ENCODE results near the gene LRRC3C.

The LRRC3C gene

GRCh38 chr17:39971076-39971603, 43.6 kb downstream of the LRRC3C start:
- Histone ChIP-seq H3K9ac (ENCODE audit: low read length) (no peak overlapping the region), H3K27ac (ENCODE audit: low read depth, low read length) (no peak overlapping the region), H3K9me3 (ENCODE audit: insufficient read depth, low read length) (no peaks in the 10 kb centered on the region), H2AFZ (ENCODE audit: low read depth, low read length, severe bottlenecking) (no peak overlapping the region), H3K79me2 (ENCODE audit: insufficient read depth, low read length) (no peaks in the 10 kb centered on the region), H3K4me3 (ENCODE audit: insufficient read depth, low read length, poor library complexity, severe bottlenecking) (no peak overlapping the region), H3F3A (ENCODE audit: insufficient read depth) (no peaks in the 10 kb centered on the region), H3K4me2 (ENCODE audit: low read depth, low read length, poor library complexity, severe bottlenecking) (no peak overlapping the region), H3K9me2 (replicated peaks; ENCODE audit: insufficient read depth, low read length) (no peaks in the 10 kb centered on the region), H3K36me3 (ENCODE audit: low read length) (no peaks in the 10 kb centered on the region), H3K27me3 (ENCODE audit: low read length) (no peaks in the 10 kb centered on the region), H4K20me1 (ENCODE audit: low read depth, low read length) (no peaks in the 10 kb centered on the region)
- no peak for TF ChIP-seq EZH2phosphoT487 (conservative IDR thresholded peaks at IDR 0.05; ENCODE audit: low read length)
- TF ChIP-seq CTCF (IDR thresholded peaks at IDR 0.05; ENCODE audit: insufficient read depth, low read length, poor library complexity, severe bottlenecking) = no peak

GRCh38 chr17:39972271-39972670, 44.7 kb downstream of the LRRC3C start:
- no peaks in the 10 kb centered on the region for H3K9me2 ChIP-seq (replicated peaks; ENCODE audit: insufficient read depth, low read length)

GRCh38 chr17:39973496-39973895, 46.0 kb downstream of the LRRC3C start:
- H3K9me3 ChIP-seq (ENCODE audit: insufficient read depth, low read length) = no peaks in the 10 kb centered on the region

More at GRCh38 chr17:39972271-39972670, 44.7 kb downstream of the LRRC3C start:
- Histone ChIP-seq H4K20me1 (ENCODE audit: low read depth, low read length) (no peaks in the 10 kb centered on the region), H3K4me2 (ENCODE audit: low read depth, low read length, poor library complexity, severe bottlenecking) (no peak overlapping the region), H3K9ac (ENCODE audit: low read length) (no peak overlapping the region), H3K9me3 (ENCODE audit: insufficient read depth, low read length) (no peaks in the 10 kb centered on the region), H3K79me2 (ENCODE audit: insufficient read depth, low read length) (no peaks in the 10 kb centered on the region), H2AFZ (ENCODE audit: low read depth, low read length, severe bottlenecking) (no peak overlapping the region), H3K4me3 (ENCODE audit: insufficient read depth, low read length, poor library complexity, severe bottlenecking) (no peak overlapping the region), H3K36me3 (ENCODE audit: low read length) (no peaks in the 10 kb centered on the region), H3F3A (ENCODE audit: insufficient read depth) (no peaks in the 10 kb centered on the region), H3K27me3 (ENCODE audit: low read length) (no peaks in the 10 kb centered on the region), H3K27ac (ENCODE audit: low read depth, low read length) (no peak overlapping the region)
- no peak for TF ChIP-seq CTCF (IDR thresholded peaks at IDR 0.05; ENCODE audit: insufficient read depth, low read length, poor library complexity, severe bottlenecking)
- no peak for TF ChIP-seq EZH2phosphoT487 (conservative IDR thresholded peaks at IDR 0.05; ENCODE audit: low read length)

More at GRCh38 chr17:39973496-39973895, 46.0 kb downstream of the LRRC3C start:
- H3K79me2 ChIP-seq (ENCODE audit: insufficient read depth, low read length) = no peaks in the 10 kb centered on the region
- H4K20me1 ChIP-seq (ENCODE audit: low read depth, low read length) = no peaks in the 10 kb centered on the region
- H3K4me2 ChIP-seq (ENCODE audit: low read depth, low read length, poor library complexity, severe bottlenecking) = no peak overlapping the region
- no peaks in the 10 kb centered on the region for H3F3A ChIP-seq (ENCODE audit: insufficient read depth)
- TF ChIP-seq EZH2phosphoT487 (conservative IDR thresholded peaks at IDR 0.05; ENCODE audit: low read length) (no peak), CTCF (IDR thresholded peaks at IDR 0.05; ENCODE audit: insufficient read depth, low read length, poor library complexity, severe bottlenecking) (no peak)
- H3K9me2 ChIP-seq (replicated peaks; ENCODE audit: insufficient read depth, low read length) = no peaks in the 10 kb centered on the region
- H3K27me3 ChIP-seq (ENCODE audit: low read length) = no peaks in the 10 kb centered on the region
- no peak overlapping the region for H3K9ac ChIP-seq (ENCODE audit: low read length)
- H3K4me3 ChIP-seq (ENCODE audit: insufficient read depth, low read length, poor library complexity, severe bottlenecking) = no peak overlapping the region
- no peak overlapping the region for H2AFZ ChIP-seq (ENCODE audit: low read depth, low read length, severe bottlenecking)
- no peak overlapping the region for H3K27ac ChIP-seq (ENCODE audit: low read depth, low read length)
- H3K36me3 ChIP-seq (ENCODE audit: low read length) = no peaks in the 10 kb centered on the region

All from SU-DHL-6 (cell line).